ENCODE data around the gene CREBZF. TPM values are rescaled to one million over a fixed set of nuclear protein-coding genes. Genes with fewer than 3 reads are reported as not detected.
A peak's percentile ranks its signal among the peaks of the same experiment; 100 is the strongest.

Gene CREBZF
- polyA plus RNA-seq, 1 experiment, result 25.0 TPM

DNA sequence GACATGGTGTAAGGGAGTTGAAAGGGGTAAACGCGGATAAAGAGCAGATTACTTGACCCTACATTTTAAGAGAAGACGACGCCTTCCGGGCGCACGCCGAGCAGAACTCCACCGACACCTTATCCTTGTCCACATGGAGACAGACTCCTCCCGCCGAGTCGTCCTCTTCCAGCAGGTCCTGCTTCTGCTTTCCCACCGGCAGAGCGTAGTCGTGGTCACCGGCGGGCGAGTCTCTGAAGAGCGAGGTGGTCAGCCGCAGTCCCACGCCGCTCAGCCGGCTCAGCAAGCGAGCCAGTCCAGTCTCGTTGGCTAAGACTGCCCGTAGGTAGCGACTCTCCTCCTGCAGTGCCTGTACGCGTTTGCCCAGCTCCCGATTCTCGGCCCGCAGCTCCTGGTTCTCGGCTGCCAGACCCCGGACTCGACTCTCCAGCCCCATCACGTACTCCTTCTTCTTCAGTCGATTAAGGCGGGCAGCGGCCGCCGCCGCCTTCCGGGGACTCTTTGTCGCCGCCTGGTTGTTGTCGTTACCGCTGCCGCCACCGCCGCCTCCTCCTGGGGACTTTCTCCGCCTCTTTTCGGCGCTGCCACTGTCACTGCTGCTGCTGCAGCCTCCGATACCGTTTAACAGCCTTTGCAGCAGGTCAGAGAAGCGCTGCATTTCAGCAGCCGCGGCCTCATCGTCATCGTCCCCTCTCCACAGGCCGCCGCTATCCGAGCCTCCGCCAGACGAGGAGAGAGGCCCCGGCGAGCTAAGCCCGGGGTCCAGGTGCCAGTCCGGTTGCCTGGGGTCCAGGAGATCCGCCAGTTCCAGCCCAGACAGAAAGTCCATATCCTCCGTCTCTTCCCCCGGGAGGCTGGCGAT is 945 bp downstream of the CREBZF start:
- peak overlapping the region; percentile 91 for H3K4me3 ChIP-seq (ENCODE audit: low read depth, low read length)
- H3K9me3 ChIP-seq (ENCODE audit: control insufficient read depth, insufficient read depth, low read length), result peaks cover 2% of the 10 kb centered on the region; the same call in 1 of the 2 replicates
- POLR2A ChIA-PET, result interaction anchor here (0.5 to 4.3 kb wide), 5 partner anchors 15 to 153 kb away, joined by 3 to 43 read pairs (median 7); partner anchors contain the start of genes CCDC89 and TMEM126A
- no peak for DNase-seq (ENCODE audit: low read depth, low spot score)
- CTCF ChIA-PET, result interaction anchor here (0.7 to 1.3 kb wide), 4 partner anchors 21 to 883 kb away, joined by 3 to 5 read pairs (median 3); no protein-coding TSS in a partner anchor
- TF ChIP-seq, protein P1, sequence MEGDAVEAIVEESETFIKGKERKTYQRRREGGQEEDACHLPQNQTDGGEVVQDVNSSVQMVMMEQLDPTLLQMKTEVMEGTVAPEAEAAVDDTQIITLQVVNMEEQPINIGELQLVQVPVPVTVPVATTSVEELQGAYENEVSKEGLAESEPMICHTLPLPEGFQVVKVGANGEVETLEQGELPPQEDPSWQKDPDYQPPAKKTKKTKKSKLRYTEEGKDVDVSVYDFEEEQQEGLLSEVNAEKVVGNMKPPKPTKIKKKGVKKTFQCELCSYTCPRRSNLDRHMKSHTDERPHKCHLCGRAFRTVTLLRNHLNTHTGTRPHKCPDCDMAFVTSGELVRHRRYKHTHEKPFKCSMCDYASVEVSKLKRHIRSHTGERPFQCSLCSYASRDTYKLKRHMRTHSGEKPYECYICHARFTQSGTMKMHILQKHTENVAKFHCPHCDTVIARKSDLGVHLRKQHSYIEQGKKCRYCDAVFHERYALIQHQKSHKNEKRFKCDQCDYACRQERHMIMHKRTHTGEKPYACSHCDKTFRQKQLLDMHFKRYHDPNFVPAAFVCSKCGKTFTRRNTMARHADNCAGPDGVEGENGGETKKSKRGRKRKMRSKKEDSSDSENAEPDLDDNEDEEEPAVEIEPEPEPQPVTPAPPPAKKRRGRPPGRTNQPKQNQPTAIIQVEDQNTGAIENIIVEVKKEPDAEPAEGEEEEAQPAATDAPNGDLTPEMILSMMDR (IDR thresholded peaks at IDR 0.05; ENCODE audit: low read depth, low read length), result peak; percentile 35; the same call in 1 of the 2 replicates
- peak overlapping the region; percentile 97 for H3K27ac ChIP-seq (ENCODE audit: low read depth, low read length)
- no peaks in the 10 kb centered on the region for H3K27me3 ChIP-seq (ENCODE audit: control insufficient read depth, insufficient read depth, low read length)

DNA sequence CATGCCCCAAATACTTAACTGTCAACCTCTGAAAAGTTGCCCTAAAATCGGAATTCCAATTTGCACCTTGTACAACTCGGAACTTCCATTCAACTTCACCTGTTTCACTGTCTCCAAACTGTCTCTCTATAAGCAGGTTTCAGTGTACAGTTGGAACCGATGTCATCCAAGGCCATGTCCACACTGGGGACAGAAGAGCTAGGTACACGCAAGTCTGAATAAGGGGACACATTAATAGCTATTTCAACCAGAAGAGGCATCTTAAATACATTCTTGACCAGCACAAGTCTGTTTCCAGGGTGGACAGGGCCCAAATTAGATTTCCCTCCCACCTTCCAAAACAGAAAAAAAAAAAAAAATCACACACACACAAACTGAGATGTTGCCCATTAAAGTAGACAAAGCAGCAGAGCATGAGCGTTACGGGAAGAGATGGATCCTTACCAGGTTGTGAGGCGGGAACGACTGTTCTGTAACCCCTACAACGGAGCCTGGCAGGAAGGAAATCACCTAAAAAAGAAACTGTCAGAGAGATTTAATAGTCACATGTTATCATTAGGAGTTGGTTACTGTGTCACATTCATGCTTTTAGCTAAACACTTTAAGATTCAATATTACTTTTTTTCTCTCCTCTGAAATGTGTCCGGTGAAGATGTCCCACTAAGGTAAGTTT is 1.7 kb downstream of the CREBZF start:
- TF ChIP-seq, protein P1 (IDR thresholded peaks at IDR 0.05; ENCODE audit: low read depth, low read length), result no peak
- CTCF ChIA-PET, result interaction anchor here (0.9 kb wide), 1 partner anchor 67 kb away, joined by 3 read pairs; no protein-coding TSS in a partner anchor
- no peak for DNase-seq (ENCODE audit: low read depth, low spot score)
- Histone ChIP-seq H3K4me3 (ENCODE audit: low read depth, low read length) (peak overlapping the region; percentile 91), H3K27ac (ENCODE audit: low read depth, low read length) (no peak overlapping the region), H3K9me3 (ENCODE audit: control insufficient read depth, insufficient read depth, low read length) (peaks cover 2% of the 10 kb centered on the region; the same call in 1 of the 2 replicates), H3K27me3 (ENCODE audit: control insufficient read depth, insufficient read depth, low read length) (no peaks in the 10 kb centered on the region)
- POLR2A ChIA-PET, result interaction anchor here (0.6 to 4.3 kb wide), 4 partner anchors 15 to 665 kb away, joined by 3 to 43 read pairs (median 13); partner anchors contain the start of genes CCDC89 and TMEM126A

DNA sequence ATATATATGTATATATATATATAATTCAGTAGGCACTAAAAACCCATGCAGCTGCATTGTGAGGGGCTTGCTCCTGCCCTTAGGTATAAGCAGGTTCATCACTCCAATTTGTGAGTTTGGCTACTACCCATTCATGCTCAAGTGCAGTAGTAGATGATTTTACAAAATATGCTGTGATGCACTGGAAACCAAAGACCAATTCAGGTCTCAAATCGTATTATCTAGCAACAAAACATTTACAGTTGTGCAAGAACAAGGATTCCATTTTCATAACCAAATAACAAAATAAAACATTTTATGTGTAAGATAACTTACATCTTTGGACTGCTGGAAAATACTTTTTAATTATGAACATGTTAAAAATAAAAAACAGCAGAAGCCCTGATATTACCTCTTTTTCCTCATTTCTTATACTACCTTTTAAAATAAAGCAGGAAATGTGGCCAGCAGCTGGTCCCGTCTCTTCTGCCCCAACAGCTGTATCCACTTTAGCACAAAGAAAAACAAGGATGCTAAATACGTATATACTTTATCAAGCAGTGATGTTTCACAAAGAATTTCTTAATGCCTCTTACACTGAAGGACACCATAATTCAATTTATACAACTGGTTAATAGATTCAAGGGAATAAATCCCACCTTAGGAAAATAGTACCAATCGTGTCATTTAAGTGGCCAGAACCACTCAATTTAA is 2.8 kb downstream of the CREBZF start:
- H3K27ac ChIP-seq (ENCODE audit: low read depth, low read length), result no peak overlapping the region
- CTCF ChIA-PET, result interaction anchor here (0.5 kb wide), 1 partner anchor 79 kb away, joined by 3 read pairs; no protein-coding TSS in a partner anchor
- DNase-seq (ENCODE audit: low read depth, low spot score), result no peak
- no peaks in the 10 kb centered on the region for H3K27me3 ChIP-seq (ENCODE audit: control insufficient read depth, insufficient read depth, low read length)
- H3K9me3 ChIP-seq (ENCODE audit: control insufficient read depth, insufficient read depth, low read length), result peaks cover 2% of the 10 kb centered on the region; the same call in 1 of the 2 replicates
- POLR2A ChIA-PET, result interaction anchor here (0.7 to 4.3 kb wide), 3 partner anchors 13 to 497 kb away, joined by 3 to 43 read pairs (median 19); partner anchors contain the start of genes CCDC89 and TMEM126A
- H3K4me3 ChIP-seq (ENCODE audit: low read depth, low read length), result peak overlapping the region; percentile 91
- TF ChIP-seq, protein P1 (IDR thresholded peaks at IDR 0.05; ENCODE audit: low read depth, low read length), result no peak

DNA sequence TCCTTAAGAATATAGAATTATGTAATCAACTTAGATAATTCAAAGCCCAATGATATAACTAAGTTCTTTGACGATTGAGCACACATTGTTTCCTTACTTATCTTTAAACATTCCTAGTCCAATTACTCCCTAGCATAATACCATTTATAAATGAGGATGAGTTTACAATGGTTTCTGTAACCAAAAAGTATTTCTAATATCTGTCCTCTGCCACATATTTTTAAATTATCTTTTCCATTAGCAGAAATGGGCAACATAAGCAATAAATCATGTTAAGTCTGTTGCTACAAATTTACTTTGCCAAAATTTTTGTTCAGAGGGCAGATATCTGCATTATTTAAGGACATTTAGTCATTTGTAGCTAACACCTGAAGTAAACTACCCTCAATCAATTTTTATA is 6.7 kb downstream of the CREBZF start:
- Histone ChIP-seq H3K9me3 (ENCODE audit: control insufficient read depth, insufficient read depth, low read length) (no peaks in the 10 kb centered on the region), H3K27ac (ENCODE audit: low read depth, low read length) (no peak overlapping the region), H3K27me3 (ENCODE audit: control insufficient read depth, insufficient read depth, low read length) (no peaks in the 10 kb centered on the region), H3K4me3 (ENCODE audit: low read depth, low read length) (no peak overlapping the region)
- CTCF ChIA-PET, result interaction anchor here (1.6 kb wide), 1 partner anchor 8 kb away, joined by 4 read pairs; no protein-coding TSS in a partner anchor
- TF ChIP-seq, protein P1 (IDR thresholded peaks at IDR 0.05; ENCODE audit: low read depth, low read length), result no peak
- no peak for DNase-seq (ENCODE audit: low read depth, low spot score)
- POLR2A ChIA-PET, result no interaction called here

Data from AG04450 (cell line).